HG03432 (cell line): ENCODE results near the gene OR10H1.
"Not testable (repeated sequence)": the region's sequence is repeated elsewhere in the genome, so short reads cannot be mapped to it uniquely, and the experiment has no call there.

Source experiments
- ATAC-seq: cut with Tn5 transposase; IDR thresholded peaks from one replicate; pipeline ENCODE4 v1.9.1; 2021; ENCODE audit warnings: mild to moderate bottlenecking, moderate library complexity; ENCODE audit not compliant: unreplicated experiment

Gene OR10H1, protein sequence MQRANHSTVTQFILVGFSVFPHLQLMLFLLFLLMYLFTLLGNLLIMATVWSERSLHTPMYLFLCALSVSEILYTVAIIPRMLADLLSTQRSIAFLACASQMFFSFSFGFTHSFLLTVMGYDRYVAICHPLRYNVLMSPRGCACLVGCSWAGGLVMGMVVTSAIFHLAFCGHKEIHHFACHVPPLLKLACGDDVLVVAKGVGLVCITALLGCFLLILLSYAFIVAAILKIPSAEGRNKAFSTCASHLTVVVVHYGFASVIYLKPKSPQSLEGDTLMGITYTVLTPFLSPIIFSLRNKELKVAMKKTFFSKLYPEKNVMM

DNA sequence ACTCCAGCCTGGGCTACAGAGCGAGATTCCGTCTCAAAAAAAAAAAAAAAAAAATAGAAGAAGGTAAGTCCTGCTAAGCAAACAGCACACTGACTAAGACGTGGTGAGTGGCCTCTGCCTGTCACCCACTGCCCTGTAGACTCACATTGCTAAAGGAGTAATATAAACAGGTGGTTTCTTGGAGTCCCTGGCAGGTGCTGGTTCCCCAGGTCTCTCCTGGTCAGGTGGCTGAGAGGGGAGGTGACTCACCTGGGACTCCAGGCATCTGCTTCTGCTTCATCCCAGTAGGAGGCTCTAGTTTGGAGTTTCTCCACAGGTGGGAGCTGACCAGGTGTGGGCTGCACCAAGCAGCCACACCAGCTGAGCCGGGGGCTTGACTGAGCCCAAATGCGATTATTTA is at the start of gene OR10H1:
OR10H1 (minus strand) TSS at position 359 of the 400 bp plus-strand sequence. CDS start 7,627 bp downstream, outside the sequence.
- ATAC-seq = no peak

DNA sequence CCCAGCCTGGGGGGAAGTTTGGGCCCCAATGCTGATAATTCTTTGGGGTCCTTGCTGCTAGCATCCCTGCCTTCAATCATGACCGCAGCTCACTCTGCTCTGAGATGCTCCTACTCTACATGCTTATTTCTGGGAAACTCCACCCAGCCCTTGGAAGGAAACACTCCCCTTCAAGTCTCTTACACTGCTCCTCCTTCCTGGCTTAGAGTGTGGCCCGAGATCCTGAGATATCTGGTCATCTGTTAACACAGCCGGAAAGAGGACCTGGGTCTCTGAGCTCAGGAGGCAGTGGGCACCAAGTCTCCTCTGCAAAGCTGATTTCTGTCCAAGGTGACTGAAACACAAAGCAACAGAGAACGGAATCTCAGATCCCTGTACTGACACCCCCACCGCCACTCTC is 49.4 kb upstream of the OR10H1 start:
- no peak for ATAC-seq

DNA sequence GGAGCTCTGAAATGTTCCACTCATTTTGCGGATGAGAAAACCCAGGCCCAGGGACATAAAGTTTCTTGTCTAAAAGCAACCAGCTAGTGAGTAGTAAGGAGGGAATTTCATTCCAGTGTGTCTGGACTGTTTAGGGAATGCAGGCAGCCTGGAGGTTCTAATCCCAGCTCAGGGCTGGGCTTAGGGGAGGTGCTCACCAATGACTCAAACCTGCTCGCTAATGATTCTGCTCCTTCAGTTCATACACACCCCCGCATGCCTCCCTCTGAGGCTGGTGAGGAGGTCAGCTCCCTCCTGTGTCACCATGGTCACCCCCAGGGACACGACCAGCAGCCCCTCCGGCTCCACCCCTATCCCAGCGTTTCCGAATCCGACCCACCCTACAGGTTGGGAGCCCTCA is 47.8 kb upstream of the OR10H1 start:
- no peak for ATAC-seq

DNA sequence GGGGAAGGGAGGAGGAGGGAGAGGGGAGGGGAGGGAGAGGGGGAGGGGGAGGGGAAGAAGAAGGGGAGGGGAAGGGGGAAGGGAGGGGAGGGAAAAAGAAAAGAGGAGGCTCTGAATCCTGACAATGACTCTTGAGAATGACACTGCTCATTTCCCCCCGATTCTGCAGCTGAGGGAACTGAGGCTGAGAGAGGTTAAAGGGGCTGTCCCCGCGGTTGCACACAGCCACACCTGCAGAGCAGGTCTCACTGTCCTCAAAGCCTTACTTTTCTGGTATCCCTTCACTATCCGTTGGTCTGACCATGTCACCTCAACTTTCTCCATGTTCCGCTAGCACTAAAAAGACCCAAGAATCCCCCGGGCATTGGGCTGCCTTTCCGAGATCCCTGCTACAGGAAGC is 47.0 kb upstream of the OR10H1 start:
- no peak for ATAC-seq

DNA sequence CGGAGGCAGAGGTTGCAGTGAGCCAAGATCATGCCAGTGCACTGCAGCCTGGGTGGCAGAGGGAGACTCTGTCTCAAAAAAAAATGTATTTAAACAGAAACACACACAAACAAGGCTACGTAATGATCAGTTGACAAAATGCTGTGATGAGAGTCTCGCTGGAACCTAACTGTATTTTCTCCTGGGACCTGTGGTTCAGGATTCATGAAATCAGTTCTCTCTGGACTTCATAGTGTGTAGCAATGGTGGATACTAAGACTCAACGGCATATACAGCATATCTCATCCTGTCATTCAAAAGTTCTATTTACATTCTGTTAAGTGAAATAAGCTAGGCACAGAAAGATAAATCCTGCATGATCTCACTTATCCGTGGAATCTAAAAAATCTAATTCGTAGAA is 45.1 kb upstream of the OR10H1 start:
- no peak for ATAC-seq

DNA sequence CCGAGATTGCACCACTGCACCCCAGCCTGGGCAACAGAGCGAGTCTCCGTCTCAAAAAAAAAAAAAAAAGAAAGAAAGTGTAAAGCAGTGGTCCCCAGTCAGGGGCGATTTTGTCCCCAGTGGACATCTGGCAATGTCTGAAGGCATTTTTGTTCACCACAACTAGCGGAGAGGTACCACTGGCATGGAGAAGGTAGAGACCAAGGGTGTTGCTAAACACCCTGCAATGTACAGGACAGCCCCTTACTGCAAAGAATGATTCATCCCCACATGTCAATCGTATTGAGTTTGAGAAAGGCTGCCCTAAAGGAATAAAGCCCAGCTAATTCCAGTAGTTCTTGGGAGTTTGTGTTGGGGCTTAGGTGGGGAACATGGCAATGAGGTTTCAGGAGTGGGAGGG is 43.7 kb upstream of the OR10H1 start:
- no peak for ATAC-seq

DNA sequence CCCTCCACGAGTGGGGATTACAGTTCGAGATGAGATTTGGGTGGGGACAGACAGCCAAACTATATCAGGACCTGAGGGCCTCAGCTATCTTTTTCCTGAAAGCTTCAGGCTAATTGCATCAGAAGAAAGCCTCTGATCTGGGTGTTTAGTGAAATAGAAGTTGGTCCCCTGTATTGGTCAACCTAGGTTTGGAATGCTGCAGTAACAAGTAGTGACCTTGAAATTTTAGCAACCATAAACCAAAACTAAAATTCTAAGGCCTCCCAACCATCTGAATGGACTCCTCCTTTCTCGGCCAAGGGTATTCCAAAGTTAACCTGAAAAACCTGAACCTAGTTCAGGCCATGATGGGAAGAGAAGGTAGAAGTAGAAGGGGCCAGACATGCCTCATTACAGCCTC is 34.9 kb upstream of the OR10H1 start:
- ATAC-seq = no peak

DNA sequence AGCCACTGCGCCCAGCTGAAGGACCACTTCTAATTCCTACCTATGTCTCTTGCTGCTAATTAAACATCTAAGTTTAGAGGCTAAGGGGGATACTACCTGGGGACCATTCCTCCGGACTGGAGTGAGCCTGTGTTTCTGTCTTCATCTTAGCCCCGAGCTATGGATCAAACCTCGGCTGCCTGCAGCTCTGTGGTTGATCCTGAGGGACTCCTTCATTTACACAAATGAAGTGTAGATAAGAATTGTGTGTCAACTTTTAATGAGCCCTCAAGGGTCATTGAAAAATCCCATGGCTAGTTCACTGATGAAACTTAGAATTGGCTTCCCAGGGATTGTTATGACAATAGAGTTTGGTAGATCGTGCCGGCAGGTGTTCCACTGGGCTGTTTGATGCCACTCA is 31.5 kb upstream of the OR10H1 start:
- ATAC-seq = no peak

DNA sequence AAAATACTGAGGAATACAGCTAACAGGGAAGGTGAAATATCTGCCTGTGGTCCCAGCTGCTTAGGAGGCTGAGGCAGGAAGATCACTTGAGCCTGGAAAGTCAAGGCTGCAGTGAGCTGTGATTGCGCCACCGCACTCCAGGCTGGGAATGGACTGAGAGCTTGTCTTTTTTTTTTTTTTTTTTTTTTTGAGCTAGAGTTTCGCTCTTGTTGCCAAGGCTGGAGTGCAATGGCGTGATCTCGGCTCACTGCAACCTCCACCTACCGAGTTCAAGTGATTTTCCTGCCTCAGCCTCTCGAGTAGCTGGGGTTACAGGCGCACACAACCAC is 28.4 kb upstream of the OR10H1 start:
- not testable (repeated sequence) for ATAC-seq

DNA sequence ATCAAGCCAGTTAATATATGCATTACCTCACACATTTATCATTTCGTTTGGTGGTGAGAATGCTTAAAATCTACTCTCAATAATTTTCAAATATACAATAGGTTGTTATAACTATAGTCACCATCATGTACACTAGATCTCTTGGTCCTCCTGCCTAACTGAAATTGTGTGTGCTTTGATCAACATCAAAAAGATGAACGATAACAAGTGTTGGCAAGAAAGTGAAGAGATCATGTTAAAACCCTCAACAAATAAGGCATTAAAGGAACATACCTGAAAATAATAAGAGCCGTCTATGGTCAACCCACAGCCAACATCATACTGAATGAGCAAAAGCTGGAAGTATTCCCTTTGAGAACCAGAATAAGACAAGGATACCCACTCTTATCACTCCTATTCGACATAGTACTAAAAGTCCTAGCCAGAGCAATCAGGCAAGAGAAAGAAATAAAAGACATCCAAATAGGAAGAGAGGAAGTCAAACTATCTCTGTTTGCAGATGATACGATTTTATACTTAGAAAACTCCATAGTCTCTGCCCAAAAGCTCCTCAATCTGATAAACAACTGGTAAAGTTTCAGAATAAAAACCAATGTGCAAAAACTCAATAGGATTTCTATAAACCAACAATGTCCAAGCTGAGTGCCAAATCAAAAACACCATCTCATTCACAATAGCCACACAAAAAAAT is 27.9 kb upstream of the OR10H1 start:
- no peak for ATAC-seq

DNA sequence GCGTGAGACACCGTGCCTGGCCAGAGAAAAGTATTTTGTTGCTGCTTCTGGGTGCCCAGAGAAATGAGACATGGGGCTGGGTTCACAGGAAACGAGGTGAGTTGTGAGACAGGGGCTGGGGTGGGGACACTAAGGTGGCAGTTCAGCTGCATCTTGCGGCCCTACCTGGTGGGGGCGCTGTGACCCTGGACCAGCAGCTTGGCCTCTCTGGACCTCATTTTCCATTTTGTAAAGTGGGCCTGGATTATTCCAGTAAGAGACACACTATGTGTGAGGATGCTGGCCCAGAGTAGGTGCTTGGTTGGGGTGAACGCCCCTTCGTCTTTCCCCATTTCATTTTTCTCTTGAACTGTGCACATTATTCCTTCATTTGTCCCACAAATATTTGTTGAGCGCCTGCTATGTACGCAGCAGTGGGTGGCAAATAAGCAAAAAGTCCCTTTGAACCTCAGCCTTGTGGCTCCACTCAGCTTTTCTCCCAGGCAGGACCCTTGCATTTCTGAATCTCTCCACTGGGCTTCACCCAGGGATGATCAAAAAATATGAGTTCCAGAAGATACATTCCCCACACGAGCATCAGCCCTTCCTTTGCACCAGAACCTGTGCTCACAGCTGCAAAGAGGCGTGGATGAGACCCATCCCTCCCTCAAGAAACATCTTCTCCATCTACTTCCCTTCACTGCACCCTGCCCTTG is 26.6 kb upstream of the OR10H1 start:
- no peak for ATAC-seq

DNA sequence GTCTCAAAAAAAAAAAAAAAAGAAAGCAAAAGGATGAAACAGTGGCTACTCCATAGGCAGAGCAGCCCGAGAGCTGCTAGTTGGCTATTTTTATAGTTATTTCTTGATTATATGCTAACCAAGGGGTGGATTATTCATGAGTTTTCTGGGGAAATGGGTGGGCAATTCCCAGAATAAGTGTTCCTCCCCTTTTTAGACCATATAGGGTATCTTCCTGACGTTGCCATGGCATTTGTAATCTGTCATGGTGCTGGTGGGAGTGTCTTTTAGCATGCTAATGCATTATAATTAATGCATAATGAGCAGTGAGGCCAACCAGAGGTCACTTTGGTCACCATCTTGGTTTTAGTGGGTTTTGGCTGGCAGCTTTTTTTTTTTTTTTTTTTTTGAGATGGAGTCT is 25.4 kb upstream of the OR10H1 start:
- no peak for ATAC-seq

DNA sequence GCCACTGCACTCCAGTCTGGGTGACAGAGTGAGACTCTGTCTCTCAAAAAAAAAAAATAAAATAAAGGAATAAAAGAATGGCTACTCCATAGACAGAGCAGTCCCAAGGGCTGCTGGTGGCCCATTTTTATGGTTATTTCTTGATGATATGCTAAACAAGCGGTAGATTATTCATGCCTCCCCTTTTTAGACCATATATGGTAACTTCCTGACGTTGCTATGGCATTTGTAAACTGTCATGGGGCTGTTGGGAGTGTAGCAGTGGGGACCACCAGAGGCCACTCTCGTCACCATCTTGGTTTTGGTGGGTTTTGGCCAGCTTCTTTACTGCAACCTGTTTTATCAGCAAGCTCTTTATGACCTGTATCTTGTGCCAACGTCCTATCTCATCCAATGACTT is 24.4 kb upstream of the OR10H1 start:
- ATAC-seq = not testable (repeated sequence)

DNA sequence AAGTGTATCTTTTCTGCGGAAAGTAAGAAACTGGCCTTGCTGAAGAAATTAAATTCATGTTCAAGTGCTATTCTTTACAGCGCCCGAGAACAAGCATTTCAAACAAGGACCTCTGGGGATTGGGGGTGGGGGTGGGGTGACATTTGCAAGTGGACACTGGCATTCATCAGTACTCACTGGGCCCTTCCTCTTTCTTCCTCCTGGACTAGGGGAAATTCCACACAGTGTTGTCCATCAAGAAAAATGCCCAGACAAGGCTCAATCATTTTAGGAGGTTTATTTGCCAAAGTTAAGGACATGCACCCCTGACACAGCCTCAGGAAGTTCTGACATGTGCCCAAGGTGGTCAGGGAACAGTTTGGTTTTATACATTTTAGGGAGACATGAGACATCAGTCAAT is 22.9 kb upstream of the OR10H1 start:
- ATAC-seq = no peak

DNA sequence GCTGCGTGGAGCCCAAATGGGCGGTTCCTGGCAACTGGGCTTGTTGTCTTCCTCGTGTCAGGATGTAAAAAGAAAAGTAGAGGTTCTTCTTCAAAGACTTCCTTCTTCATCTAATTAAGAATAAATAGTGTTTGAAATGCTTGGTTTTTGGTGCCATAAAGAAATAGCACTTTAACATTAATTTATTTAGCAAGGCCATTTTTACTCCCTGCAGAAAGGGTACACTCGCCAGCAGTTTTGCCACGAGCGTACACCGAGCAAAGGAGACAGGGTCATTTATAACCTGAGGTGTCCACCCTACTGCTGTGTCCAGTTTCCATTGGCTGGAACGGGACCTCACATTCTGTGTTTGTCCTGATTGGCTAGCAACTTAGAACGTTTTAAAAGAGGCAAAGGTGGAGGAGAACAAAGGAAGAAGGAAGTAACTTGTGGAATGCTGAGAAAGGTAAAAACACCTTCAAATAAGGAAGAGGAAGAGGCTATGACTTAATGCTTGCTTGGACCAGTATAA is 21.8 kb upstream of the OR10H1 start:
- ATAC-seq = no peak

DNA sequence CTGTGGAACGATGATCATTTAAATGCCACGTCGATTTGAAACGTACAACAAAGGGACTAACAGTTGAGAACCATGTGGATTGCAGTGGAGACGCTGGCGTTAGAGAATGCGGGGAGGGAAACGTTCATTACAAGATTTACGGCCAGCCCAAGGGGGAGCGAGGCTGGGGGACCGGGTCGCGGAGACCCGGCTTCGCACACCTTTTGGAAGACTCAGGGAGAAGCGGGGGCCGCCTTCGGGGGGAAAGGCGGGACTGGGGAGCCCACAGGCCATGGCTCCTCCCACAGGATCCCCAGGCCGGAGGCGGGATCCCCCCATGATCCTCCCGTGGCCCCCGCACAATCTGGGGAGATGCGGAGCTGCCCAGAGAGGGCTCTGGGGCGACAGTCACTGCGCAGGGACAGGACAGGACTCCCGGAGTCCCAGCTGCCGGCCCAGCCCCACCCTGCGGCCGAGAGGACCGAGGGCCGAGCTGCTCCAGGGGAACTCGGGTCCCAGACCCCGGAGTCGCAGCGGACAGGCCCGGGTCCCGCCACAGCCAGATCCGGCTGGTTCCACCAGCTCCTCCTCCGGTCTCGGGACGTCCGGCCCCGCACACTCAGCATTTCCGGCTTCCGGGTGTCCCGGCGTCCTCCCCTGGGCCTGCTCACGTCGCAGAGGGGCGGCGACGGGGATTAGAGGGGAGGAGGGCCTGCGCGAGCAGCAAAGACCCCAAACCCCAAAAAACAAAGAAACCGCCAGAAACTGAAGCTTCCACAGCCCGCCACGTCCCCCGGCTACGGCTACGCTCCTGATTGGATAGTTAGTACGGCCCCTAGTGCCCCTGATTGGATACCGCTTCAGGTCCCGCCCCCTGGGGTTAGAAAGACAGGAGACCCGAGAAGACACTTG is 21.1 kb upstream of the OR10H1 start:
- peak; percentile 93 for ATAC-seq

DNA sequence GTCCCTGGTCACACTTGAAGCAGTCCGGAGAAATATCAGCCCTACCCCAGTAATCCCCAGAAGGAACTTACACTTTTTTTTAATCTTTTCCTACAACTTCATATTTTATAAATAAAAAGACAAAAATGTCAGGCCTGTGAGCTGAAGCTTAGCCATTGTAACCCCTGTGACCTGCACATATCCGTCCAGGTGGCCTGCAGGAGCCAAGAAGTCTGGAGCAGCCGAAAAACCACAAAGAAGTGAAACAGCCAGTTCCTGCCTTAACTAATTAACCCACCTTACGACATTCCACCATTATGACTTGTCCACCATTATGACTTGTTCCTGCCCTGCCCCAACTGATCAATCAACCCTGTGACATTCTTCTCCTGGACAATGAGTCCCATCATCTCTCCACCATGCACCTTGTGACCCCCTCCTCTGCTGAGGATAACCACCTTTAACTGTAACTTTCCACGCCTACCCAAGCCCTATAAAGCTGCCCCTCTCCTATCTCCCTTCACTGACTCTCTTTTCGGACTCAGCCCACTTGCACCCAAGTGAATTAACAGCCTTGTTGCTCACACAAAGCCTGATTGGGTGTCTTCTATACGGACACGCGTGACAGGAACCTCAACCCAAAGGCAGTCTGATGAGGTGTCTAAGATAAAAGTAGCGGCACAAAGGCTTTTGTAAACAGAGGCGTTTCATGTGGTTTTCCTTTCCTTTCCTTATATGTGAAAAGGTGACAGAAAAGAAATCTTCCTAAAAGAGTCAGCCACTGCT is 20.3 kb upstream of the OR10H1 start:
- not testable (repeated sequence) for ATAC-seq

DNA sequence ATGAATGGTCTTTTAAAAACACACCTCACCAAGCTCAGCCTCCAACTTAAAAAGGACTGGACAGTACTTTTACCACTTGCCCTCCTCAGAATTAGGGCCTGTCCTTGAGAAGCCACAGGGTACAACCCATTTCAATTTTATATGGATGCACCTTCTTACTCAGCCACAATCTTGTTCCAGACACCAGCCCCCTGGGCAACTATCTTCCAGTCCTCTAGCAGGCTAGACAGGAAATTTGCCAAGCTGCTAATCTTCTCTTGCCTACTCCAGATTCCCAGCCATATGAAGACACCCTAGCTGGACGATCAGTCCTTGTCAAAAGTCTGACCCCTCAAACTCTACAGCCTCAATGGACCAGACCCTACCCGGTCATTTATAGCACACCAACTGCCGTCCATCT is 18.8 kb upstream of the OR10H1 start:
- ATAC-seq = not testable (repeated sequence)

DNA sequence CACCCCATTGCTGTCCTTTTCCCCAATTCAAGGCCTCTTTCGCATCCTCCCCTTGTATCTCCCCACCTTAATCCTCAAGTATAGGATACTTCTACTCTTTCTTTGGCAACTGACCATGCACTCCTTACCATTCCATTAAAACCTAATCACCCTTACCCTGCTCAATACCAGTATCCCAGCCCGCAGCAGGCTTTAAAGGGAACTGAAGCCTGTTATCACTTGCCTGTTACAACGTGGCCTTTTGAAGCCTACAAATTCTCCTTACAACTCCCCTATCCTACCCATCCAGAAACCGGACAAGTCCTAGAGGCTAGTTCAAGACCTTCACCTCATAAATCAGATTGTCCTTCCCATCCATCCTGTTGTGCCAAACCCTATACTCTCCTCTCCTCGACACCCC is 16.2 kb upstream of the OR10H1 start:
- no peak for ATAC-seq

DNA sequence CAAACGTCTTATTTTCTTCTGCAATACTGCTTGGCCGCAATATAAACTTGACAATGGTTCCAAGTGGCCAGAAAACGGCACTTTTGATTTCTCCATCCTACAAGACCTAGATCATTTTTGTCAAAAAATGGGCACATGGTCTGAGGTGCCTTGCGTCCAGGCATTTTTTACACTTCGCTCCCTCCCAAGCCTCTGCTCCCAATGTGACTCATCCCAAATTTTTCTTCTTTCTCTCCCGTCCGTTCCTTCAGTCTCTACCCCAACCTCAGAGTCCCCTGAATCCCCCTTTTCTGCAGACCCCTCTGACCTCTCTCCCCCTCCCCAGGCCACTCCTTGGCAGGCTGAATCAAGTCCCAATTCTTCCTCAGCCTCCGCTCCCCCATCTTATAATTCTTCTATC is 14.3 kb upstream of the OR10H1 start:
- no peak for ATAC-seq
